WTC11 (cell line): ENCODE results near the gene KCNIP4. TPM values are rescaled to one million over a fixed set of nuclear protein-coding genes. Genes with fewer than 3 reads are reported as not detected.

ENCODE experiments used
- ATAC-seq: fragments of 200-7000 bp; cut with Tn5 transposase; 2 replicates; pipeline ENCODE4 v1.10.0; 2021; ENCODE audit warnings: mild to moderate bottlenecking, moderate library complexity
- CTCF ChIA-PET: fragments of 300-600 bp; sonication (Branson Sonifier 250); formaldehyde crosslinking; loops from one replicate; lab custom pipeline; 2021; ENCODE audit warnings: antibody characterized with exemption; lab: Charles Lee
- POLR2A ChIA-PET: fragments of 350-600 bp; sonication (Branson Sonifier 250); formaldehyde crosslinking; loops from one replicate; lab custom pipeline; 2021; ENCODE audit warnings: antibody characterized with exemption; lab: Charles Lee
- DNase-seq: peaks from one replicate; pipeline ENCODE4 v3.0.0; 2021; ENCODE audit warnings: low spot score
- H3K27ac Mint-ChIP-seq: 2 replicates; pipeline ENCODE4 v1.8.0; 2021; ENCODE audit warnings: mixed read lengths
- H3K27me3 Mint-ChIP-seq: 2 replicates; pipeline ENCODE4 v1.8.0; 2021; ENCODE audit warnings: low read depth, mild to moderate bottlenecking, moderate library complexity, mixed read lengths
- H3K36me3 Mint-ChIP-seq: 2 replicates; pipeline ENCODE4 v1.8.0; 2021; ENCODE audit warnings: mixed read lengths
- H3K4me1 Mint-ChIP-seq: 2 replicates; pipeline ENCODE4 v1.8.0; 2022; ENCODE audit warnings: mixed read lengths
- H3K4me3 Mint-ChIP-seq: 2 replicates; pipeline ENCODE4 v1.8.0; 2021; ENCODE audit warnings: mild to moderate bottlenecking, moderate library complexity, mixed read lengths
- H3K9me3 Mint-ChIP-seq: 2 replicates; pipeline ENCODE4 v1.8.0; 2021; ENCODE audit warnings: mixed read lengths
- ARID4B ChIP-seq: sonication (generic); formaldehyde crosslinking; IDR thresholded peaks from 2 replicates; pipeline ENCODE4 v1.8.0; 2023; ENCODE audit warnings: missing genetic modification reagents, mild to moderate bottlenecking, borderline replicate concordance
- ERG ChIP-seq: fragments of 250-450 bp; sonication (Bioruptor Pico); IDR thresholded peaks from 2 replicates; pipeline ENCODE4 v1.8.0; 2021; ENCODE audit warnings: mild to moderate bottlenecking
- FOXK1 ChIP-seq: sonication (generic); formaldehyde crosslinking; IDR thresholded peaks from 2 replicates; pipeline ENCODE4 v1.8.0; 2022; ENCODE audit warnings: mild to moderate bottlenecking, moderate library complexity, missing genetic modification reagents
- IRF1 ChIP-seq: sonication (generic); formaldehyde crosslinking; IDR thresholded peaks from 2 replicates; pipeline ENCODE4 v1.8.0; 2023; ENCODE audit warnings: missing genetic modification reagents
- IRF2 ChIP-seq: sonication (generic); formaldehyde crosslinking; IDR thresholded peaks from 2 replicates; pipeline ENCODE4 v1.8.0; 2022; ENCODE audit warnings: low read depth, missing genetic modification reagents, borderline replicate concordance
- NFE2L1 ChIP-seq: sonication (generic); formaldehyde crosslinking; IDR thresholded peaks from 2 replicates; pipeline ENCODE4 v1.8.1; 2023; ENCODE audit warnings: missing genetic modification reagents
- NR2C2 ChIP-seq: sonication (generic); formaldehyde crosslinking; IDR thresholded peaks from 2 replicates; pipeline ENCODE4 v1.8.0; 2022; ENCODE audit warnings: mild to moderate bottlenecking, missing genetic modification reagents
- OVOL2 ChIP-seq: fragments of 250-450 bp; sonication (Bioruptor Pico); IDR thresholded peaks from 2 replicates; pipeline ENCODE4 v1.9.0; 2021; ENCODE audit warnings: mild to moderate bottlenecking, borderline replicate concordance
- SMAD4 ChIP-seq: sonication (generic); formaldehyde crosslinking; IDR thresholded peaks from 2 replicates; pipeline ENCODE4 v1.8.0; 2022; ENCODE audit warnings: mild to moderate bottlenecking, missing genetic modification reagents
- SOX15 ChIP-seq: fragments of 250-450 bp; sonication (Bioruptor Pico); IDR thresholded peaks from 2 replicates; pipeline ENCODE4 v1.9.0; 2021; ENCODE audit warnings: mild to moderate bottlenecking
- TCF7 ChIP-seq: sonication (generic); formaldehyde crosslinking; IDR thresholded peaks from 2 replicates; pipeline ENCODE4 v1.8.0; 2022; ENCODE audit warnings: mild to moderate bottlenecking, low read depth, missing genetic modification reagents, moderate library complexity
- TEAD1 ChIP-seq: sonication (generic); formaldehyde crosslinking; IDR thresholded peaks from 2 replicates; pipeline ENCODE4 v1.8.0; 2022; ENCODE audit warnings: mild to moderate bottlenecking, missing genetic modification reagents
- TP53 ChIP-seq: sonication (generic); formaldehyde crosslinking; IDR thresholded peaks from 2 replicates; pipeline ENCODE4 v1.8.1; 2023; ENCODE audit warnings: mild to moderate bottlenecking, missing genetic modification reagents
- ZNF138 ChIP-seq: sonication (generic); formaldehyde crosslinking; conservative IDR thresholded peaks from 2 replicates; pipeline ENCODE4 v1.8.1; 2022; ENCODE audit warnings: mild to moderate bottlenecking, moderate library complexity, missing genetic modification reagents
- ZNF317 ChIP-seq: sonication (generic); formaldehyde crosslinking; IDR thresholded peaks from 2 replicates; pipeline ENCODE4 v1.8.1; 2023; ENCODE audit warnings: low read depth, mild to moderate bottlenecking, moderate library complexity, missing genetic modification reagents, borderline replicate concordance
- ZNF671 ChIP-seq: fragments of 250-450 bp; sonication (Bioruptor Pico); IDR thresholded peaks from 2 replicates; pipeline ENCODE4 v1.8.0; 2021; ENCODE audit warnings: mild to moderate bottlenecking
- total RNA-seq: library from RNA; stranded (reverse); gene quantifications from 3 replicates; pipeline ENCODE4 v1.2.3, GENCODE V29; 2021
- TF ChIP-seq, protein P1 (sequence below): sonication (generic); formaldehyde crosslinking; IDR thresholded peaks from 2 replicates; pipeline ENCODE4 v1.8.0; 2022; ENCODE audit warnings: mild to moderate bottlenecking, missing genetic modification reagents

Gene KCNIP4
- total RNA-seq, 1 experiment from 2014 or later = not detected

GRCh38 chr4:21757248-21757647 lies 191.3 kb downstream of the KCNIP4 start:
- TF ChIP-seq ERG (no peak), ARID4B (no peak), FOXK1 (CRISPR knock-in tag) (no peak), NFE2L1 (CRISPR knock-in tag) (no peak), OVOL2 (CRISPR knock-in tag) (no peak), IRF2 (no peak), ZNF671 (CRISPR knock-in tag) (no peak), TP53 (CRISPR knock-in tag) (no peak), SMAD4 (no peak), TCF7 (CRISPR knock-in tag) (no peak), IRF1 (CRISPR knock-in tag) (no peak), ZNF317 (CRISPR knock-in tag) (no peak), ZNF138 (no peak)
- TF ChIP-seq, protein P1, sequence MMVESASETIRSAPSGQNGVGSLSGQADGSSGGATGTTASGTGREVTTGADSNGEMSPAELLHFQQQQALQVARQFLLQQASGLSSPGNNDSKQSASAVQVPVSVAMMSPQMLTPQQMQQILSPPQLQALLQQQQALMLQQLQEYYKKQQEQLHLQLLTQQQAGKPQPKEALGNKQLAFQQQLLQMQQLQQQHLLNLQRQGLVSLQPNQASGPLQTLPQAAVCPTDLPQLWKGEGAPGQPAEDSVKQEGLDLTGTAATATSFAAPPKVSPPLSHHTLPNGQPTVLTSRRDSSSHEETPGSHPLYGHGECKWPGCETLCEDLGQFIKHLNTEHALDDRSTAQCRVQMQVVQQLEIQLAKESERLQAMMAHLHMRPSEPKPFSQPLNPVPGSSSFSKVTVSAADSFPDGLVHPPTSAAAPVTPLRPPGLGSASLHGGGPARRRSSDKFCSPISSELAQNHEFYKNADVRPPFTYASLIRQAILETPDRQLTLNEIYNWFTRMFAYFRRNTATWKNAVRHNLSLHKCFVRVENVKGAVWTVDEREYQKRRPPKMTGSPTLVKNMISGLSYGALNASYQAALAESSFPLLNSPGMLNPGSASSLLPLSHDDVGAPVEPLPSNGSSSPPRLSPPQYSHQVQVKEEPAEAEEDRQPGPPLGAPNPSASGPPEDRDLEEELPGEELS (CRISPR knock-in tag) = no peak
- Mint-ChIP-seq H3K27ac (no peak overlapping the region), H3K4me3 (no peak overlapping the region), H3K27me3 (no peaks in the 10 kb centered on the region), H3K36me3 (no peaks in the 10 kb centered on the region), H3K4me1 (peaks cover 7% of the 10 kb centered on the region), H3K9me3 (no peaks in the 10 kb centered on the region)
- POLR2A ChIA-PET = no interaction called here
- ATAC-seq (no peak), DNase-seq (no peak)
- CTCF ChIA-PET = no interaction called here

DNA sequence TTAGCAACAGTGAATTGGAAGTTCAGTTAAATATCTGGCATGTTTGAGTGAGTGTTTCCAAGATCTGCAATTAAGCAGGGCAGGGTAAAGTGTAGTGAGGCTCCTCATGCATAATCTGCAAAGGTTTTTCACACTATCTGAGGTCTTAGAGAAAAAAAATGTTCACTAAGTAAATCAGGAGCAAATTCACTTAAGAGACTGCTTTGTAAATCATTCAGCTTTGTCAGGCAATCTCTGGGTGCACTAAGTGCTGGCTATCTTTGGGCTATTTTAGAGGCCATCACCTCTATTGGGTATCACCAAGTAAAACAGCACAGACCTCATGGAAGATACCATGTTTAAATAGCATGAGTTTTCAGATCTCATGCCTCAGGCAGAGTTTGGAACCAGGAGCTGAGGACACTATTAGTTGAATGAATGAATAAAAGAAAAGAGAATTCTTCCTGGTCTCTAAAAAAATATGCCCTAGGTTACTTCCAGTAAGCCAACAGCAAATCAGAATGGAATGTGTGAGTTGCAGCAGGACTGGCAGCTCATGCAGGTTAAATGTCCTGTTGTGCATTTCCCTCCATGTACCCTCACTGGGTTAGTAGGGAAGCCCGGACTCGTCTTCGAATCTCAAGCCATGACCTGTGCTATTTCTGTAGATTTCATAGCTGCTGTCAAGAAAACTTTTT lies 195.3 kb downstream of the KCNIP4 start:
- Mint-ChIP-seq H3K4me3 (no peak overlapping the region), H3K36me3 (no peaks in the 10 kb centered on the region), H3K4me1 (peaks cover 23% of the 10 kb centered on the region), H3K27me3 (no peaks in the 10 kb centered on the region), H3K27ac (no peak overlapping the region), H3K9me3 (no peaks in the 10 kb centered on the region)
- DNase-seq (no peak), ATAC-seq (no peak; the same call in 1 of the 2 replicates)
- CTCF ChIA-PET = interaction anchor here (0.6 to 1.8 kb wide), 2 partner anchors 15 to 1358 kb away, joined by 3 to 6 read pairs; no protein-coding TSS in a partner anchor
- TF ChIP-seq SOX15 (CRISPR knock-in tag) (no peak), NR2C2 (no peak), TEAD1 (no peak), IRF2 (no peak)
- POLR2A ChIA-PET = no interaction called here
